Neuronal stem cell (in vitro differentiated cells): ENCODE data around the gene ROCK1.

Experiments
- DNase-seq: peaks from one replicate; pipeline ENCODE4 v3.0.0-alpha.2; 2013; ENCODE audit warnings: low spot score
- H2AFZ ChIP-seq: one replicate; pipeline ENCODE4 v1.6.1; 2013; ENCODE audit warnings: mild to moderate bottlenecking, low read length, inconsistent platforms
- H2AK5ac ChIP-seq: 2 replicates; pipeline ENCODE4 v1.6.1; 2013; ENCODE audit warnings: low read depth, mild to moderate bottlenecking, inconsistent platforms, low read length, moderate library complexity, mixed read lengths
- H2BK120ac ChIP-seq: 2 replicates; pipeline ENCODE4 v1.6.1; 2013; ENCODE audit warnings: low read depth, mild to moderate bottlenecking, inconsistent platforms, low read length, moderate library complexity, mixed read lengths
- H2BK12ac ChIP-seq: one replicate; pipeline ENCODE4 v1.6.1; 2013; ENCODE audit warnings: low read length, inconsistent platforms
- H2BK15ac ChIP-seq: 2 replicates; pipeline ENCODE4 v1.6.1; 2013; ENCODE audit warnings: mild to moderate bottlenecking, low read length, inconsistent platforms, mixed read lengths
- H2BK5ac ChIP-seq: one replicate; pipeline ENCODE4 v1.6.1; 2013; ENCODE audit warnings: inconsistent platforms, mild to moderate bottlenecking, low read length, moderate library complexity
- H3K14ac ChIP-seq: one replicate; pipeline ENCODE4 v1.6.1; 2013; ENCODE audit warnings: low read length, inconsistent platforms
- H3K18ac ChIP-seq: 2 replicates; pipeline ENCODE4 v1.6.1; 2013; ENCODE audit warnings: low read length, inconsistent platforms
- H3K23ac ChIP-seq: 2 replicates; pipeline ENCODE4 v1.6.1; 2013; ENCODE audit warnings: low read depth, mild to moderate bottlenecking, mixed read lengths, low read length, inconsistent platforms; ENCODE audit not compliant: poor library complexity
- H3K27ac ChIP-seq: replicated peaks from 3 replicates; pipeline ENCODE4 v1.5.1; 2013; ENCODE audit warnings: low read length, inconsistent platforms
- H3K27me3 ChIP-seq, 3 experiments: 2 replicates each; pipeline ENCODE4 v1.6.1; 2013; ENCODE audit warnings: low read length in 3 of 3, mild to moderate bottlenecking in 2 of 3, inconsistent platforms in 1 of 3, low read depth in 1 of 3, mixed read lengths in 1 of 3, moderate library complexity in 1 of 3; ENCODE audit not compliant: control insufficient read depth in 3 of 3, insufficient read depth in 3 of 3
- H3K36me3 ChIP-seq, 2 donors: replicated peaks in 1 of 2; 2 replicates each; pipeline ENCODE4 v1.6.1; 2013; ENCODE audit warnings: low read length in 2 of 2; ENCODE audit not compliant: control insufficient read depth in 2 of 2, insufficient read depth in 2 of 2
- H3K4ac ChIP-seq: 2 replicates; pipeline ENCODE4 v1.6.1; 2013; ENCODE audit warnings: inconsistent platforms, mild to moderate bottlenecking, low read length, moderate library complexity
- H3K4me1 ChIP-seq, 2 donors: 1 replicate in 1 of 2; 2 replicates in 1 of 2; pipeline ENCODE4 v1.6.1; 2013; ENCODE audit warnings: low read length in 2 of 2, low read depth in 1 of 2; ENCODE audit not compliant: control insufficient read depth in 2 of 2, insufficient read depth in 1 of 2
- H3K4me2 ChIP-seq: one replicate; pipeline ENCODE4 v1.6.1; 2013; ENCODE audit warnings: mild to moderate bottlenecking, low read length, inconsistent platforms; ENCODE audit not compliant: insufficient read depth, poor library complexity, severe bottlenecking
- H3K4me3 ChIP-seq, 2 donors: 2 replicates each; pipeline ENCODE4 v1.5.1; 2013; ENCODE audit warnings: low read length in 2 of 2, mild to moderate bottlenecking in 2 of 2, inconsistent platforms in 1 of 2, moderate library complexity in 1 of 2
- H3K79me1 ChIP-seq: one replicate; pipeline ENCODE4 v1.6.1; 2013; ENCODE audit warnings: low read depth, mild to moderate bottlenecking, inconsistent platforms, low read length, moderate library complexity
- H3K9ac ChIP-seq: one replicate; pipeline ENCODE4 v1.6.1; 2013; ENCODE audit warnings: mild to moderate bottlenecking, low read depth, low read length, inconsistent platforms; ENCODE audit not compliant: poor library complexity
- H3K9me3 ChIP-seq, 2 donors: replicated peaks in 1 of 2; 2 replicates each; pipeline versions ENCODE3 to v1.6.1; 2013; ENCODE audit warnings: low read length in 2 of 2, mild to moderate bottlenecking in 2 of 2, inconsistent platforms in 1 of 2, low read depth in 1 of 2, mixed read lengths in 1 of 2, moderate library complexity in 1 of 2; ENCODE audit not compliant: control insufficient read depth in 2 of 2, insufficient read depth in 1 of 2
- H4K8ac ChIP-seq: one replicate; pipeline ENCODE4 v1.6.1; 2013; ENCODE audit warnings: low read depth, mild to moderate bottlenecking, inconsistent platforms, low read length, moderate library complexity
- H4K91ac ChIP-seq: one replicate; pipeline ENCODE4 v1.6.1; 2013; ENCODE audit warnings: low read length, low read depth, mild to moderate bottlenecking, inconsistent platforms; ENCODE audit not compliant: poor library complexity
- WGBS, 2 donors: extraction: QIAGEN DNeasy Blood & Tissue Kit; methylation state at CpG; one replicate each; pipeline ENCODE4 v1.1.7; 2013; ENCODE audit warnings: missing lambda C conversion rate in 2 of 2, mixed read lengths in 1 of 2; ENCODE audit not compliant: insufficient read length in 2 of 2, insufficient replicate concordance in 1 of 2; ENCODE audit errors: extremely low coverage in 2 of 2; 5-methylcytosine and 5-hydroxymethylcytosine counted together

The ROCK1 gene

GRCh38 chr18:21063011-21063410 lies 48.6 kb downstream of the ROCK1 start:
- Histone ChIP-seq H2BK15ac (no peak overlapping the region), H3K27ac (no peak overlapping the region), H3K36me3 (peaks cover 0 to 7% of the 10 kb centered on the region in 2 donors), H3K27me3 (no peaks in the 10 kb centered on the region), H4K91ac (no peak overlapping the region), H3K4me2 (no peak overlapping the region), H2BK5ac (no peak overlapping the region), H3K23ac (no peak overlapping the region), H3K14ac (no peak overlapping the region), H3K9me3 (peaks cover 0 to 5% of the 10 kb centered on the region in 2 donors), H3K79me1 (peaks cover 2% of the 10 kb centered on the region), H2BK120ac (no peak overlapping the region), H3K4ac (no peak overlapping the region), H2AFZ (no peak overlapping the region), H3K4me3 (no peak overlapping the region), H3K9ac (no peak overlapping the region), H2BK12ac (no peak overlapping the region), H3K18ac (no peak overlapping the region), H2AK5ac (no peak overlapping the region), H3K4me1 (no peaks in the 10 kb centered on the region), H4K8ac (no peak overlapping the region)
- no peak for DNase-seq
- no CpG with 5 or more reads among the region's 1 CpG for WGBS, 2 donors

DNA sequence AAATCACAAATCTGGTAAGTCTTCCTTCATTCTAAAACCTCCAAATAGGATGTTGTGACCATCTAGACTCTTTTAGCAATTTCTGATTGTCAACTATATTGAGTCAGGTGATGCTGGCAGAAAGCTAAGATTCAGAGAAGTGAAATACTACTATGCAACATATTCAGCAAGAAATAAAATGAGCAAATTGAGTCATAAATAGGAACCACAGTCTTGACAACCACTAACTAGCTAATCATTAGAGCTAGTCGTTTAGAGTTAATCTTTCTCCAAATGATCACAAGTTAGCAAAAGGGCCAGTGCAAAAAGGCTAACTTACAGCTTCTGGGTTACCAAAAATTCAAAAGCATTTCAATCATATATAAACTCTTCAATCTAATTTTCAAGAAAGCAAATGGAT lies 54.5 kb downstream of the ROCK1 start:
- Histone ChIP-seq H2BK12ac (no peak overlapping the region), H4K91ac (no peak overlapping the region), H3K9me3 (peaks cover 0 to 5% of the 10 kb centered on the region in 2 donors), H2BK15ac (no peak overlapping the region), H2AFZ (no peak overlapping the region), H3K36me3 (no peaks in the 10 kb centered on the region), H3K4me2 (no peak overlapping the region), H3K4me1 (peaks cover 0 to 2% of the 10 kb centered on the region in 2 donors), H3K27me3 (no peaks in the 10 kb centered on the region), H3K27ac (no peak overlapping the region), H3K4ac (no peak overlapping the region), H3K14ac (no peak overlapping the region), H3K23ac (no peak overlapping the region), H4K8ac (no peak overlapping the region), H3K9ac (no peak overlapping the region), H2AK5ac (no peak overlapping the region), H3K79me1 (peaks cover 2% of the 10 kb centered on the region), H2BK5ac (no peak overlapping the region), H3K18ac (no peak overlapping the region), H3K4me3 (no peak overlapping the region), H2BK120ac (no peak overlapping the region)
- DNase-seq, result no peak
- WGBS, 2 donors, result no CpG with 5 or more reads among the region's 1 CpG

DNA sequence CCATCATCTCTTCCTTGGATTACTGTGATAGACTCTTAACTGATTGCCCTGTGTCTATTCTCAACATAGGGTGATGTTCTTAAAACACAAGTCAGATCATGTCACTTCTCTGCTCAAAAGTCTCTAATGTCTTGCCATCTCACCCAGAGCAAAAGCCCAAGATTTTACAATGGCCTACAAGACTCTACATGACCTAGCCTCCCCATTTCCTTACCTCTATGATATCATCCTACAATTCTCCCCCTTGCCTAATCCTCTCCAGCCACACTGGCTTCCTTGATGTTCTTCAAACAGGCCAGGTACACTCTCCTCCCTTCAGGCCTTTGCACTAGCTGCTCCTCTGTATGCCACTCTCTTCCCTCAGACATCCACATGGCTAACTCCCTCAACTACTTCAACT lies 55.1 kb downstream of the ROCK1 start:
- Histone ChIP-seq H3K14ac (no peak overlapping the region), H3K4me1 (peaks cover 0 to 2% of the 10 kb centered on the region in 2 donors), H3K4me2 (no peak overlapping the region), H3K36me3 (no peaks in the 10 kb centered on the region), H3K27me3 (no peaks in the 10 kb centered on the region), H2BK12ac (no peak overlapping the region), H2BK120ac (no peak overlapping the region), H3K79me1 (peaks cover 2% of the 10 kb centered on the region), H3K9ac (no peak overlapping the region), H3K9me3 (peaks cover 0 to 5% of the 10 kb centered on the region in 2 donors), H3K27ac (no peak overlapping the region), H3K4ac (no peak overlapping the region), H2BK15ac (no peak overlapping the region), H2BK5ac (no peak overlapping the region), H4K91ac (no peak overlapping the region), H3K23ac (no peak overlapping the region), H2AFZ (no peak overlapping the region), H3K18ac (no peak overlapping the region), H4K8ac (no peak overlapping the region), H2AK5ac (no peak overlapping the region), H3K4me3 (no peak overlapping the region)
- DNase-seq, result no peak

- Histone ChIP-seq H3K36me3 (peaks cover 0 to 1% of the 10 kb centered on the region in 2 donors), H3K4me3 (no peak overlapping the region), H2AK5ac (no peak overlapping the region), H3K9ac (no peak overlapping the region), H2BK12ac (no peak overlapping the region), H2BK120ac (no peak overlapping the region), H3K4me2 (no peak overlapping the region), H3K27me3 (no peaks in the 10 kb centered on the region), H2BK15ac (no peak overlapping the region), H3K23ac (no peak overlapping the region), H3K79me1 (peaks cover 2% of the 10 kb centered on the region), H2BK5ac (no peak overlapping the region), H3K18ac (no peak overlapping the region), H3K27ac (no peak overlapping the region), H3K4me1 (peaks cover 0 to 2% of the 10 kb centered on the region in 2 donors), H3K14ac (no peak overlapping the region), H3K9me3 (no peaks in the 10 kb centered on the region), H3K4ac (no peak overlapping the region), H2AFZ (no peak overlapping the region), H4K91ac (no peak overlapping the region), H4K8ac (no peak overlapping the region)
- WGBS, 2 donors, result no CpG with 5 or more reads among the region's 3 CpGs
- no peak for DNase-seq
Observed at GRCh38 chr18:21054252-21054821, 57.3 kb downstream of the ROCK1 start.
